Colonic mucosa (tissue), 4 donors: Measurements from ENCODE around the gene HADH. TPM values are rescaled to one million over a fixed set of nuclear protein-coding genes. Genes with fewer than 3 reads are reported as not detected.
"Not testable (repeated sequence)": the region's sequence is repeated elsewhere in the genome, so short reads cannot be mapped to it uniquely, and the experiment has no call there.

Experiments used
- DNase-seq: peaks from one replicate; pipeline ENCODE4 v3.0.0-alpha.2; 2020
- H3K27ac ChIP-seq: fragments of 200-600 bp; one replicate; pipeline ENCODE4 v1.8.0; 2021
- H3K27me3 ChIP-seq: fragments of 200-600 bp; one replicate; pipeline ENCODE4 v1.8.0; 2021
- H3K36me3 ChIP-seq: fragments of 200-600 bp; one replicate; pipeline ENCODE4 v1.8.0; 2021
- H3K4me1 ChIP-seq: fragments of 200-600 bp; one replicate; pipeline ENCODE4 v1.8.0; 2021; ENCODE audit warnings: mild to moderate bottlenecking
- H3K4me3 ChIP-seq: fragments of 200-600 bp; one replicate; pipeline ENCODE4 v1.8.0; 2021
- H3K9ac ChIP-seq, 2 donors: one replicate each; pipeline ENCODE4 v1.7.0; 2013; ENCODE audit warnings: control low read depth in 2 of 2, low read depth in 2 of 2, low read length in 2 of 2
- H3K9me3 ChIP-seq: fragments of 200-600 bp; one replicate; pipeline ENCODE4 v1.8.0; 2021
- CTCF ChIP-seq: fragments of 200-600 bp; IDR thresholded peaks from one replicate; pipeline ENCODE4 v1.8.0; 2022; ENCODE audit warnings: antibody characterized with exemption, mild to moderate bottlenecking
- intact Hi-C: fragments of 100-400 bp; cut with DNase I; formaldehyde crosslinking; loops from one replicate; pipeline ENCODE4 v1.14.1; 2022
- total RNA-seq, 2 donors: library from RNA; stranded (reverse); fragmentation: NEBNext Ultra II Directional in 1 of 2; extraction: Animal tissue kit (Norgen Biotek cat#: 25700) in 1 of 2; gene quantifications; one replicate each; pipeline ENCODE4 v1.2.1, GENCODE V29; 2021
- donor health status: healthy.
- donor health status: DM: no; HTN: no; CAD: no.
- donor health status: DM: no; HTN: no; CAD: no.

HADH gene
- total RNA-seq, 2 donors from 2014 or later = 121 to 213 TPM

DNA sequence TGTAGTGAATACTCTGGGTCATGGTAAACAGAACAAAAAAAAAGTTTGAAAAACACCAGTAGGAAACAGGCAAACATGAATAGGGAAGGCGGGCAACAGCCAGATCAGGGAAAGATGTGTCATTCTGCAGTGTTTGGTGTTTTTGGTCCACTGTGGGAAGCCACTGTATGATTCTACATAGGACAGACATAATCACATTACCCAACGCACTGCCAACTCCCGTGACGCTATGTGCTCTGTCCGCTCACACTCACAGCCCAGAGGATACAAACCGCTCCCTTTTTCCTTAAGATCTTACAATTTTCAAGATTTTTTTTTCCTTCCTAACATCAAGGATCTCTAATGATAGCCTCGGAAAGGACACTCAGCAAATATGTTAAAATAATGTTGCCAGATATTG, 59.3 kb downstream of the HADH start:
- H3K27ac ChIP-seq = no peak overlapping the region
- H3K4me3 ChIP-seq = no peak overlapping the region
- no peak overlapping the region for H3K9ac ChIP-seq
- intact Hi-C loops = no loop called here
- TF ChIP-seq CTCF = no peak
- no peaks in the 10 kb centered on the region for H3K9me3 ChIP-seq
- DNase-seq = no peak
- no peaks in the 10 kb centered on the region for H3K4me1 ChIP-seq
- H3K27me3 ChIP-seq = no peaks in the 10 kb centered on the region
- H3K36me3 ChIP-seq = no peaks in the 10 kb centered on the region

DNA sequence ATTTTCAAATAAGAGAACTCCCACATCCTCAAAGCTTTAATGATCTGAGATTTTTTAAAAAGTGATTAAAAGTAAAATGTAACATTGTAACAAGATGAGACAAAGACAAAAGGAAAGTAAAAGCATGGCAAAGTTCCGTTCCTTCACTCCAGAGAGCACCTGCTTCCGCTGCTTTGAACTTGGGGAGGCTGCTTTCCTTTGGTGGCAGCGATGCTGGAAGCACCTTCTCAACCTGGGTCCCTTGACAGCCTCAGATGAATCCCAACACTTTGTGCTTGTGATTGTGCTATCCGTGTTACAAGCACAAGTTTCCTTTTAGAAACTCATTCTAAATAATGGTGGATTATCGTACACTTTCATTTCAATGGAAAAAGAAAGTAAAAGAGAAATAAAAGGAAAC, 59.7 kb downstream of the HADH start:
- Histone ChIP-seq H3K36me3 (no peaks in the 10 kb centered on the region), H3K9ac (no peak overlapping the region), H3K27me3 (no peaks in the 10 kb centered on the region), H3K27ac (no peak overlapping the region), H3K4me1 (no peaks in the 10 kb centered on the region), H3K9me3 (no peaks in the 10 kb centered on the region), H3K4me3 (no peak overlapping the region)
- intact Hi-C loops = no loop called here
- no peak for DNase-seq
- TF ChIP-seq CTCF = no peak

DNA sequence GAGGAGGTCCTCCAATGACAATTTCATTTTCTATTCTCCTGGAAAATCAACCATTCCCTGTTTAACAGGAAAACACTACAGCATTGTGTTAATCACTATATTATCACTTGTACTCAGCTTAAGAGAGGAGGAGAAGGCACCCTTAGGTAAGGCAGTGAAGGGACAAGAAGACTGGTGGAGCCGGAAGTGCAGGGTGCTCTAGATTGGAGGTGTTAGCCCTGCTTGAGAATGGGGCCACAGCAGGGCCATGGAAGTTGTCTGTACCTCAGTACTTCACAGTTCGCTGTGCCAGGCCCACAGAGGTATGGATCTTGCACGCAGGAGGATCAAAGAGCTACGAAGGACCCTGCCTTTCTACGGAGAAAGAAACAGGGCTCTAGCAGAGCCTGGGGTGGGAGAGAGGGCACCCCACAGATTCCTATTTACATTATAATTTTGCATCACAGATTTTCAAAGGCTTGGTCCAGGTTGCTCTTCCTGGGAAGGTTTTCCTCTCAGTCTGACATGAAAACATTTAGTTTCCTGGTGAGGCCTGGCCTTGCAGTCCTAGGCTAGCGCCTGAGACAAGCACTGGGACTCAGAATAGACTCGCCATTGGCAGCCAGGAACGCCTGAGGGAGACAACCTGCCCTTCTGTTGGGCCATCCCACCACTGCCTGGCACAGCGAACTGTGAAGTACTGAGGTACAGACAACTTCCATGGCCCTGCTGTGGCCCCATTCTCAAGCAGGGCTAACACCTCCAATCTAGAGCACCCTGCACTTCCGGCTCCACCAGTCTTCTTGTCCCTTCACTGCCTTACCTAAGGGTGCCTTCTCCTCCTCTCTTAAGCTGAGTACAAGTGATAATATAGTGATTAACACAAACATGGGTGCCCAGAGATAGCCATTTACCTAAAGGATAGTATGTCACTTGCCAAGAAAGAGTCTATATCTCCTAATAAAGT, 60.8 kb downstream of the HADH start:
- H3K4me3 ChIP-seq, H3K27me3 ChIP-seq, H3K9me3 ChIP-seq, H3K36me3 ChIP-seq, H3K4me1 ChIP-seq, H3K9ac ChIP-seq, H3K27ac ChIP-seq, DNase-seq, intact Hi-C loops: not testable (repeated sequence)

DNA sequence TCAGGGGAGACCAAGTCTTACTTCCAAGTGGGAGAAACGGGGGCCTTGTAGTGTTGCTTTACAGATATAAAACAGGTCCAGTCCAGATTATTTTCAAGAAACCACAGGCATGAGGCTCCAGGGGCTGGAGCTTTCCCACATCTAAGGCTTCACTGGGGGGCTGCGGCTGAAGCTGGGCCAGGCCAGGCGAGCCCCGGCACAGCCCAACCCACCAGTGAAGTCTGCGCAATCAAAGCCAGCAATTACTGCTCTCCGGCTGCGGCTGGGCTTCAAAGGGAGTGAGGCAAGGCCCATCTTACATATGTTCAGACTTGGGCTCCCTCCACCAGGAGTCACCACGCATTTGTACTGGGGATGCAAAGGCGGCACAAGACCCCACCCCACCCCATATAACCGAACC, 61.7 kb downstream of the HADH start:
- Histone ChIP-seq H3K4me1 (no peaks in the 10 kb centered on the region), H3K36me3 (no peaks in the 10 kb centered on the region), H3K9me3 (no peaks in the 10 kb centered on the region), H3K4me3 (no peak overlapping the region), H3K27ac (no peak overlapping the region), H3K9ac (no peak overlapping the region), H3K27me3 (no peaks in the 10 kb centered on the region)
- no peak for DNase-seq
- intact Hi-C loops = no loop called here
- TF ChIP-seq CTCF = no peak

- no peaks in the 10 kb centered on the region for H3K36me3 ChIP-seq
- TF ChIP-seq CTCF = no peak
- intact Hi-C loops = no loop called here
- no peak overlapping the region for H3K27ac ChIP-seq
- no peaks in the 10 kb centered on the region for H3K4me1 ChIP-seq
- no peak overlapping the region for H3K9ac ChIP-seq
- H3K27me3 ChIP-seq = no peaks in the 10 kb centered on the region
- no peaks in the 10 kb centered on the region for H3K9me3 ChIP-seq
- DNase-seq = no peak
- H3K4me3 ChIP-seq = no peak overlapping the region
These were observed 63.0 kb downstream of the HADH start for GRCh38 chr4:108052558-108053120.

DNA sequence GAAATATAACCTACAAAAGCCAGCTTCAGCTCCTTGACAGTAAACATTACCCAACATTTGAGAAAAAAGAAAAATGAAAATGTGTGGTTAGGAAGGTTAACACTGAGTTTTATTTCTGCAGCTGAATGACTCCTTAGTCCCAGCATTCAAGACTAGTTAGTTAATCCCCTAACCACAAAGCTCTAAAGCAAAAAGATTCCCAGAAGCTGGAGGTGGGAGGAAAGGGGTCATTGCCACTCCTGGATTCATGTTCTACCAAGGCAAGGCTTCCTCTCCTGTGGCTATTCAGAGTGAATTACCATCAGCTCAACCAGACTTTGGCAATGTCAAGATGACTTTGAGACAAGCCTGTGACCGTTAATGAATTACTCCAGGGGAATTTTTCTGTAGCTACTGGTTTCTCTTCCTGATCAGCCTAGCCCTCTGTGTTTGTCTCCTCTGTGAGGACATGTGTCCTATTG, 63.6 kb downstream of the HADH start:
- TF ChIP-seq CTCF = no peak
- no peak overlapping the region for H3K4me3 ChIP-seq
- H3K9ac ChIP-seq = no peak overlapping the region
- intact Hi-C loops = no loop called here
- no peaks in the 10 kb centered on the region for H3K36me3 ChIP-seq
- H3K27me3 ChIP-seq = no peaks in the 10 kb centered on the region
- H3K27ac ChIP-seq = no peak overlapping the region
- DNase-seq = no peak
- H3K9me3 ChIP-seq = no peaks in the 10 kb centered on the region
- H3K4me1 ChIP-seq = no peaks in the 10 kb centered on the region
